GM19397 (cell line): ENCODE results near the gene C2orf72.
"Not testable (repeated sequence)": the region's sequence is repeated elsewhere in the genome, so short reads cannot be mapped to it uniquely, and the experiment has no call there.

Experiments used
- ATAC-seq: cut with Tn5 transposase; IDR thresholded peaks from one replicate; pipeline ENCODE4 v1.9.1; 2021; ENCODE audit warnings: mild to moderate bottlenecking, moderate library complexity; ENCODE audit not compliant: unreplicated experiment

C2orf72 gene

DNA sequence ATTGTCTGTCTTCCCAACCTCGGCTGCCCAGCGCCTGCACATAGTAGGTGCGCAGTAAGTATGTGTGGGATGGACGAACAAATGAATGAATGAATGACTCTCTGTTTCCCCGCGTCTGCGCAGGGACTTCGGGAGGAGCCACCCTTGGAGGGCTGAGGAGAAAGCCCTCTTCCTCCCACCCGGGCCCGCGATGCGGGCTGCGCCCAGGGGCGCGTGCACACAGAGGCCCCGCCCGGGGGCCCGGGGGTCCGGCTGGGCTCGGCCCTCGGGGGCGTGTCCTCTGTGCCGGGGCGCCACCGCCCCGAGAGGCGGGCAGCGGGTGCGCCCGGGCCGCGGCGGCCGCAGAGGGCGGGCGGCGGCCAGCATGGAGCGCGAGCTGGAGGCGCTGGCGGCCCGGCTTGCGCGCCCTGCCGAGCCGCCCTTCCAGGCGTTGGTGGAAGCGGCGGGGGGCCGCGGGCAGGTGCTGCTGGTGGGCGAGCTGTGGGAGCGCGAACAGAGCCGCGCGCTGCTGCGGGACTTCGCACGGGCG, at the start of gene C2orf72:
C2orf72 (plus strand) TSS at position 322 of the 529 bp plus-strand sequence; CDS start at position 365, 43 bp downstream.
- ATAC-seq = no peak

DNA sequence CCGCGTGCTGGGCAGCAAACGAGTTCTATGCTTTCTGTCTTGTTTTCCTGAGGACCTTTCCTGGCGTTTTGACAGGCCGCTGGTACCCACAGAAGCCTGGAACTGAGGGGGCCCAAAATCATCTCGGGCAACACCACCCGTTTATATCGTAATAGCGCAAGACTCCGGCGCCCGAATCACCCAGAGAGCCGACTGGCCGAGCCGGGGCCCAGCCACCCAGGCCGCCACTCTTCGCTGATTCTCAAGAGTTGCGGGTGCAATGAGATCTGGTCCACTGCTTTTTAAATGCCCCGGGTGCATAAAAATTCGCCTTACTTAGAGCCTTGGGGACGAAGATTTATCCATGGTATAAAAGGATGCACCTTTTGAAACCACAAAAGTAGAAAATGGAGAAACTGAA, 47.6 kb upstream of the C2orf72 start:
- no peak for ATAC-seq

DNA sequence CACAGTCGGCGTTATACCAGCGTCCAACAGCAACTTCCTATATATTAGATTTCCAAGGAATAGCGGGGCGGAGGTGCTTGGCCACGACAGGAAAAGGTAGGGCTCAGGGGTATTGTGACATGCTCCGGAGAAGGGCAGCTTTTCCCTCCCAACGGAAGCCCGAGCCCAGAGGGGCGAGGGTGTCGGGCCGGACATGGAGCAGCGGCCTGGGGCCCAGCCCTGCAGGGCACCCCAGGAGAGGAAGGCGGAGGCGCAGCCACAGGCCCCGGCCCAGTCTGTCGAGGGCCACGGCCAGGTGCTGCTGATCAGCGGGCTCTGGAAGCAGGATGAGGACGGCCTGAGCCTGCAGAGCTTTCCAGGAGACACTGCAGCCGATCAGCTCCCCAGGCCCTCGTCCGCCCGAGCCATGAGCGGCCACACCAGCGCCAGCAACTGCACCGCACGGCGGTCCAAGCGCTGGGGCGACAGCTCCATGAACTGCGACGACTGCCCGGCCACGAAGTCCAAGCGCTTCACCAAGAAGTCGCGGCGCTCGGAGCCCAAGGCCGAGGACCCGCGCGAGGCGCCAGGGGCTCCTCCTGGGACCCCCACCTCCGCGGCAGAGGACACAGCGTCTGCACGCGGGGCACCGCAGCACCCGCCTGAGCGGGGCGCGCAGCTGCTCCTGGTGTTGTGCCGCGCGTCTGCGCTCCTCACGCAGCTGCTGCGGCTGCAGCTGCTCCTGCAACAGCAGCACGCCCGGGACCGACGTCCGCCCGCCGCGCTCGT, 47.0 kb upstream of the C2orf72 start:
- ATAC-seq = no peak

DNA sequence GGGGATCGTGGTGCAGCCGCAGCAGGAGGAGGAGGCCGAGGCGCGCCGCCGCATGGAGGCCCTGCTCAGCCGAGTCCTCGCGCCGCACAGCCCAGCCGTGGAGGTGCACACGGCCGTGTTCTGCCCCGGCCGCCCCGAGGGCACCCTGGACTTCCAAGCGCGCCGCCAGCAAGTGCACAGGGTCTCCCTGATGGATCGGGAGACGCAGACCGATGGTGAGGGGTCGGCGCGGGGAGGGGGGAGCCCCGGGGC, 46.5 kb upstream of the C2orf72 start:
- ATAC-seq = no peak

DNA sequence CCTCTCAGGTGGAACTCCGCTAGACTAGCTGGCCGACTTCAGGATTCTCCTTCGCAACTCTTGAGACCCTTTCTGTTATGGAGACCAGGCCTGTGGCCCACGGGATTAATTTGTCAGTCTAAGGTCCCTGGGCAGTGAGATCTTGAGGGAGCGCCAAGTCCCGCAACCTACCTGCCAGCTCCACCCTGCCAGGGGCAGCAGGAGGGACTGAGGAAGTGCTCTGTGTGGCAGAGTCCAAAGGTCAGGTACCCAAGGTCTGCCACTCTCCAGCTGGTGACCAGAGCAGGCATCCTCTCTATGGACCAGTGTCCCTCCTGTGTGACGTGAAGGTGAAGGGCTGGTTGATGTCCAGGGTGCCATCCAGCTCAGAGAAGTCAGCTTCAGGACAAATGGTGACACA, 45.7 kb upstream of the C2orf72 start:
- no peak for ATAC-seq

DNA sequence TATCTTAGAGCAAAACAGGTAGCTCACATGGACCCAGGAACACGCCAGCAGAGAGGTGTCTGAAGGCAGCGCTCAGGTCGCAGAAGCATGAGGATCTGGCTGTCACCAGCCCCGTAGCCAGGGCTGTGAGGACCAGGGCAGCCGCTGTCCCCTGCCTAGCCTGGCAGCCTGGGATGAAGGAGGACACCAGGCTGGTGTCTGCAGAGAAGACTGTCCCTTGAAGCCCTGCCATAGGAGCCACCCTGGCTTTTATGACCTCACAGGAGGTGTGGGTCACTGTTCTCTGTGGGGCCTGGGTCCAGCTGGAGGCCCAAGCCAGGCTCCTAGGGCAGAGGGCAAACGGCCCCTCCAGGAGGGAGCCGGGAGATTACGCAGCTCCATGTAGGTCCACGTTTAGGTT, 41.5 kb upstream of the C2orf72 start, which contains the start of gene SPATA3:
SPATA3 (plus strand) TSS at position 301 of the 400 bp plus-strand sequence. CDS start 113 bp downstream, outside the sequence.
- no peak for ATAC-seq

DNA sequence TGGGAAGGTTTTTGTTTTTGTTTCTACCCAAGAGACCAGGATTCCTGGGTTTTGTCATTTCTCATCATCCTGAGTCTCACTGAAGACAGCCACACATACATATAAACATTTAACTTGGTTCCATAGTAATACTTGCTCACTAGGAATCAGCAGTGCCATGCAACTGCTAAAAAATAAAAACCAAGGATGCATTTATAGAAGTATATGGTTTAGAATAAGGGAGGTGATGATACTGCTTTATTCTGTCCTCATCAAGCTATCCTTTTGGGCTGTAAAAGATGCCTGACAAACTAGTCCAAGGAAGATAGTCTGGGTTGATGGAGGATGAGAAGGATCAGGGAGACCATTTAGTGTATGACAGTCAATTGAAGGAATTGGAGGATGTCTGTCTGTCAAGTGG, 40.7 kb upstream of the C2orf72 start:
- ATAC-seq = no peak

DNA sequence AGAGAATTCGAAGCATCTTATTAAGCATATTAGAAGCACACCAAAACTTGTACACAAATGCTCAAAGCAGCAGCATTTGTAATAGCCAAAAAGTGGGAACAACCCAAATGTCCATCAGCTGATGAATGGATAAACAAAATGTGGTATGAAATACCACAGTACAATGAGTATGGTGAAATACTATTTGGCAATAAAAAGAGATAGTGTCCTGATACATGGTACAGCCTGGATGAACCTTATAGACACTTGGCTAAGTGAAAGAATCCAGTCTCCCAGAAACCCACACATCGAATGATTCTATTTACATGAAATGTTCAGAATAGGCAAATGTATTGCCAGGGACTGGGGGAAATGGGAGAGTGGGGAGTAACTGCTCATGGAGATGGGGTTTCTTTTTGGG, 38.4 kb upstream of the C2orf72 start:
- no peak for ATAC-seq

DNA sequence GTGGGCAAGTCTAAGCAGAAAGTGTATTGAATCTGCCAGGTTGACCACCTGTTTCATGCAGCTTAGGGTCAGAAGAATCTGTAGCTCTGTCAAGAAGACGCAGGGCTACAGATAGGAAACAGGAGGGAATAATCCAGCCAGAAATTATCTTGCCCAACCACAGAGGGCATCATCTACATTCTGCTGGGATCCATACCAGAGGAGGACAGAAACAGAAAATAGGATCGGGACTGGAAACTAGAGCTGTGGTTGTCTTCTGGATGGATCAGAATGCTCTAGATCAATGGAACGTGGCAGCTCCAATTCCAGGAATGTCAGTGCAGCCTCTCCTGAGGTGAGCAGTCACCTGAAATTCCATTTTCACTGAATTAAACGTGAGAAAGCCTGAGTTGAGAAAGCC, 37.8 kb upstream of the C2orf72 start:
- ATAC-seq = no peak

DNA sequence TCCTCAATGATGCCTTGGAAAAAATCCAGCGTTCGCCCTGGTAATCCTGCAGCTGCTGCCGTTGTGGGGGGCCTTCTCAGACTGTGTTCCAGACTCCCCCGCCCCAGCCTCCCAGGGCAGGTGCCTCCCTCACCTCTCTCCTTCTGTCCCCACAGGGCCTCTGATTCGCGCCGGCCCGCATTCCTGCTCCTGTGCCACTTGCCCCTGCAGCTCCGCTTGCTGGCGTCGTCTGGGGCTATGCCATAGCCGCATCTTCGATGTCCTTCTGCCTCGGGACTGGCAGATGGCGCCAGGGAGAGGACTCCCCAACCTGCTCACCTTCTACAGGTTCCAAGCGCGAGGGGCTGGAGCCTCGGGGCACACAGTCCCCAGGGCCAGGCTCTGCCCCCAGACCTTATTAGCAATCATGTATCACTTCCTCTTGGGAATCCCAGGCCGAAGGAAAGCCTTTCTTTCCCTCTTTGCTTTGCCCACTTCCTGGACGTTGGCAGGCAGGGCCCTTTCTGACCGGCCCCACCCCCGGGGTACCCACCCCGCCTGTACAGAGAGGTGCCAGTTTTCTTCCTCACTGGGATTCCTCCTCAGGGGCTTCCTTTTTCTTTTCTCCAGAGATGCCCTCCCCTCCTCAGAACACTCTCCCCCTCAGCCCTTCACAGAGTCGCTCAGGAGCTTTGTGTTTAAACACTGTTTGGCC, 37.0 kb upstream of the C2orf72 start:
- ATAC-seq = no peak

DNA sequence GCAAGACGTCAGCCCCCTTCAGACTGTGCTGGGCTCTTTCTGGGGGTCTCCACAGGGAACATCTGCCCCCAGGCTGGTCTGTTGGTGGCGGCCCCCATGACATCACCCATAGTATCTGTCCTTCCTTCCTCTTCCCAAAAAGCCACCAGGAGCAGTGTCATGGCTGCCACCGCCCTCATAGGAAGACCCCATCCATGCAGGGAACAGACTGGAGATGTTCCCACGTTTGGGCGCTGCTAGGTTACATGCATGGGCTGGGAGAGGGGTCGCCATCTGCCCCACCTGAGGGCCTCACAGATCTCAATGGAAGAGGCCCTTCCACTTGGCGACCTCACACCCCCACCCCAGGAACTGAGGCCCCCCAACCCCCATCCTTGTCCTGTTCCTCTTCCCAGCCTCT, 36.3 kb upstream of the C2orf72 start:
- no peak for ATAC-seq

DNA sequence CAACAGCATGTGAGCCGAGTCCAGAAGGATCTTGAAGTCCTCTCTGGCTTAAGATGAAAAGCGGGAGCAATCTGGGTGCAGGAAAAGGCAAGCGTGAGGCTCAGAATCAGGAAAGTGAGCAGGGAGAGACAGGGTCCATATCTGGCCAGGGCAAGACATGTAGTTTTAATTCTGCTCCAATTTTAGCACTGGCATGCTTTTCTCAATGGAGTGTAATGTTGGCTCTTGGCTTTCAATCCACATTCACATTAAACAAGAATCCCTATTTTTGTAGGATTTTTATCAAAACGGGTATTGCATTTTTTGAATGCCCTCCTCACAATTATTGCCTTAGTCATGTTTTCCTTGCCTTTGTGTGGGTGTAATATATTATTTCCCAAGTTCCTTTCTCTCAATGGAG, 35.4 kb upstream of the C2orf72 start:
- ATAC-seq = no peak

DNA sequence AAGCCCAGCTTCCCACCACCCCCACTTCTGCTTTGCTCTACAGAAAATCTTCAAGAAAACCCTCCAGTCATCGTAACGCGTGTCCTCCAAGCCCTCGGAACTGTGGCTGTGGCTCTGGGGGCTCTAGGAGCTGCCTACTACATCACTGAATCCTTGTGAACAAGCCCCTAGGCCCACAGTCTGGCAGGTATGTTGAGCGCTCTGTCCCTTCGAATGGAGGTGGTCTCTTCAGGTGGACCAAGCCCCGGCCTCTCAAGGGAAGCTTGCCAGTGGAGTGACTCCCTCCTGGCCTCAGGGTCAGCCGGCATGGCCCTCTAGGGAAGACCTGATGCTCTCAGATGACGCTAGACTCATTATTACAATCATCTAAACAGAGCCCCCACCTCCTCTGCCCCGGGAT, 34.7 kb upstream of the C2orf72 start:
- ATAC-seq = no peak

DNA sequence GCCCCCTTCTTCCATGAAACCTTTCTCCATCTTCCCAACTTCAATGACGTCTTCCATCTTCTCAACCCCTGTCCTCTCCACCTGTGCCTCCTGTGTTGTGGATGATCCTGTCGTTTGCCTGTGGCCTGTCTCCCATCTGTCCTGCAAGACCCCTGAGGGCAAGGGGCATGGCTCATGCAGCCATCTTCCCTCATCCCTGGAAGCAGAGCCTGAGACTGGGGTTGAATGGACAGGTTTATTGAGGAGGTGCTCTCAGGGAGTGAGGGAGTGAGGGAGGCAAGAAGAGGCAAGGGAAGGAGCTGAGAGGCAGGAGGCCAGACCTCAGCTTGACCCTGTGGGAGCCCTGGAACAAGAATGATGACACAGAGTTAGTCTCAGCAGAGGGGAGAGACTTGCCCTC, 34.1 kb upstream of the C2orf72 start:
- ATAC-seq = no peak

DNA sequence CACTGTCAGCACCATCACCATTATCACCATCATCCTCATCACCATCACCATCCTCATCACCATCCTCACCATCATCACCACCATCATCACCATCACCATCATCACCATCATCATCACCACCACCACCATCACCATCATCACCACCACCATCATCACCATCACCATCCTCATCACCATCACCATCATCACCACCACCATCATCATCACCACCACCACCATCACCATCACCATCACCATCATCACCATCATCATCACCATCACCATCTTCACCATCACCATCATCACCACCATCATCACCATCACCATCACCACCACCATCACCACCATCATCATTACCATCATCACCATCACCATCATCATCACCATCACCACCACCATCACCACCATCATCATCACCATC, 32.4 kb upstream of the C2orf72 start:
- not testable (repeated sequence) for ATAC-seq

DNA sequence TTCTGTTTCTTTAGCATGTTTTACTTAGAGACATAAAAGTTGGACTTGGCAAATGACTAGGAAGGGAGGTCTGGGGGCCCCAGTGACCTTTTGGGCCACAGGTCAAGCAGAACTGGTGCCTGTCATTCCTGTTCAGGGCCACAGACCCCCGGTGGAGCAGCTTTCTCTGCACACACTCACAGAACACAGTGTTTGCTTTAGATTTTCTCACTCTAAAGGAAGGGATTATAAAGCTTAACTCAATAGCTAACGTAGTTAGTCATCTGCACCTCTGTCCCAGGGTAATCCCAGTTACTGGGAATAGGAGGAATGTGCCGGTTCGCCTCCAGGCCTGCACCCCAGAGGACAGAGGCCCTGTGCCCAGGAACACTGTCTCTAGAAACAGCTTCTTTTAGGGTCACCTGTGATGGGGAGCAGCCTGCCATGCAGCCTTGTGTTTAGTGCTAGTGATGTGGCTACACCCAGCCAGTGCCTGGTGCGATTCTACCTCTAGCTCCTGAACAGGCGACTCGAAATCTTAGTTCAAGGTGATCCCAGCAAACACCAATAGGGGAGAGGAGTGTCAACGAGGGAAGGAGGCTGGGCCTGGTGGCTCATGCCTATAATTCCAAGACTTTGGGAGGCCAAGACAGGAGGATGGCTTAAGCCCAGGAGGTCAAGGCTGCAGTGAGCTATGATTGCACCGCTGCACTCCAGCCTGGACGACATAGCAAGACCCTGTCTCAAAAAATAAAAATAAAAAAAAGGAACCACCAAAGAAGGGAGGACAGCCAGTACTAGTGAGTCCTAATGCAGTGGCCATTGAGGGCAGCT, 29.8 kb upstream of the C2orf72 start:
- ATAC-seq = no peak

DNA sequence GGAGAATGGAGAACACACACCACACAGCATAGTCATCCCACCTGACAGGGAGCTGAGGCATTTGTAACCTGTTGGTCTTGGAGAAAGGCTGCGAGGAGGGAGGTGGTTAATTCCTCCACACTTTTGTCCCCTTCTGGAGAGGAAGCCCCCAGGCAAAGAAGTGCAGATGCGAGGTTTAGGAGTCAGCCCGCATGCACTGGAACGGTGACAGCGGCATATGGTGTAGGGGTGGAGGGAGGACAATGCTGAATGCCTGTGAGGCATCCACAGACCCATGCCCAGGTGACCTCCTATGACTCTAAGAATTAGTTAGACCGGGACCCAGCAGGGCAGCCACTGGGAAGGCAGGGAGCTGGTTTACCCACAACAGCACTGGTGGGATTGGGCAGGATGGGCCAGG, 29.2 kb upstream of the C2orf72 start:
- ATAC-seq = no peak

DNA sequence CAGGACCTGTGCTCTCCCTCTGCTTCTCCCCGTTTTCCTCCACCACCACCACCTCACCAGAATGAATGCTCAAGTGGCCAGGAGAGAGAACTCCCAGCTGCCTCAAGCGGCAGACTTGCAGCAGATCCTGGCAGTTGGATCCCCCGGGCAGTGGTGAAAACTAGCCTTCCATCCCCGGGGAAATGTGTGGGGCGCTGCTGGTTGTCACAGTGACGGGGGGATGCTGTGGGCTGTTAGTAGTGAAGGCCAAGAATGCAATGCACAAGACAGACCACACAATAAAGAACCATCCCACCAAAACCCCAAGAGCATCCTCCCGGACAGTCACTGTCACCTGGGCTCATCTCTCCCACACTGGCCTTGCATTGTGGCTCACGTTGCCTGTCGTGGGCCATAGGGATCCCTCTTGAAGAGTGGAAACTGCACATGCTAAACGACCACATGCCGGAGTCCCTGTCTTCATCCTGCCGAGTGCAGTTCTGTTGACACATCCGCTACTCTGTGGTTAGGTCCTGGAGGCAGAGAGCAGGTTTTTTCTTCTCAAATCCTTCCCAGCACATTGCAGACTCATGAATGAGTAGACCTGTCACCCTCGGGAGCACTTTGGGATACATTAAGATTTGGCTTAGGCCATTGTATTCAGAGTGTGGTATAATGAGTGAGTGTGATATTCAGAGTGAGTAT, 27.9 kb upstream of the C2orf72 start:
- ATAC-seq = no peak

DNA sequence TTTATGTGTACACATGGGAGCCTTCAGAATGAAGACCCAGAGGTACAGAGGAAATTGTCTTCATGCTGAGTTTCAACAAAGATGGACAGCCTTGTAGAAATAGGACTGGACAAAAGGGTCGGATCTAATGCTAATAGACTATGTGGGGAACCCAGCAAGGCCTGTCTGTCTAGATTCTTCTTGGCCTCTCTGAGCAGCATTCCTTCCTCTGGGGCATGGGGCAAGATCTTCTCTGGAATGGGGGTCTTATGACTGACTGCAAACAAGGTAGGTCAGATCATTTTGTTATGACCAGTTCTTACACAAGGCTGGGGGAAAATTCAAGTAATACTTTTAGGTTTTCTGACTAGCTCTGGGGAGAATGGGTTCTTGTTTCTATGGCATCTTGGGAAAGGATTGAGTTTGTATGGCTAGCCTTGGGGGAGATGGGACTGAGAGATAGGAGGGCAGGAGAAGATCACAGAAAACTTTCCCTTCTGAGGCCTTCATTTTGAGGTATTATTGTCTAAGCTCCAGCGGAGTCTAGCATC, 27.1 kb upstream of the C2orf72 start:
- ATAC-seq = no peak

DNA sequence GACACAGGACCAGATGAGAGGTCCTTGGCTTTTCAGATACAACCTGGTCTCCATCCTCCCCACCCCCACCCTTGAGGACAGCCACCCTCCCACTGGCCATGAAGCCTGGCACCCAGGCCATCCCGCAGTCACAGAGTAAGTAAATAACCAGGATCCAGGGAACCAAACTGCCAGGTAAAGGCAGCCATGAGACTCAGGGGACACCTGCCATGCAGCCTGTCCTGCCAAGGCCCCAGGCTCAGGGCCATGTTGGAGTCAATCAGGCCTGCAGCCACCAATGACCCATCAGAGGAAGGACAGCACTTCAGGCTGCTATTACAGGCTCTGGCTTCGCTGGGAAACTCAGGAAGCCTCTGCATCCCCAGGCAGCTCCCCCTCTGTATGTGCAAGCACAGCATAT, 25.8 kb upstream of the C2orf72 start:
- ATAC-seq = no peak

DNA sequence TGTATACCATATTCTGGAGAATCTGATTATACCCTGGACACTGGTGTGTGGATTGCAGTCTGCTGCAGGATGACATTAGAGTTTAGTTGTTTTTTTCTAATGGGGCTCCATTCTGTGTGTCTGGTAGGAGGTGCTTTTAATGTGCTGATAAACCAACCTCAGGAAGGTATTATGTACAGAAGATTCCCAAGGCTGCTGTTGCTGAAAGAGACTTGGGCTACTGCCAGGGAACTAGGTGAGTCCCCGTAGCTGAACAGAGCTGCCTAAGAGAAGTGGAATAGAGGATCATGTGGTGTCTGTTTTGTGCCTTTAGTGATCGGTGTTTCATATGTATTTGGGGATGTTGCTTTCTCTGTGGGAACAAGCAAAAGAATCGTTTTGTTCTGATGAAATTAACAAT, 24.9 kb upstream of the C2orf72 start:
- ATAC-seq = no peak
